ENCODE measurements around the gene FADD. TPM values are rescaled to one million over a fixed set of nuclear protein-coding genes. Genes with fewer than 3 reads are reported as not detected.
A peak's percentile ranks its signal among the peaks of the same experiment; 100 is the strongest.

FADD gene, protein sequence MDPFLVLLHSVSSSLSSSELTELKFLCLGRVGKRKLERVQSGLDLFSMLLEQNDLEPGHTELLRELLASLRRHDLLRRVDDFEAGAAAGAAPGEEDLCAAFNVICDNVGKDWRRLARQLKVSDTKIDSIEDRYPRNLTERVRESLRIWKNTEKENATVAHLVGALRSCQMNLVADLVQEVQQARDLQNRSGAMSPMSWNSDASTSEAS
- polyA plus RNA-seq (2012; ENCODE audit: insufficient read depth, insufficient read length) = 34.2 TPM

DNA sequence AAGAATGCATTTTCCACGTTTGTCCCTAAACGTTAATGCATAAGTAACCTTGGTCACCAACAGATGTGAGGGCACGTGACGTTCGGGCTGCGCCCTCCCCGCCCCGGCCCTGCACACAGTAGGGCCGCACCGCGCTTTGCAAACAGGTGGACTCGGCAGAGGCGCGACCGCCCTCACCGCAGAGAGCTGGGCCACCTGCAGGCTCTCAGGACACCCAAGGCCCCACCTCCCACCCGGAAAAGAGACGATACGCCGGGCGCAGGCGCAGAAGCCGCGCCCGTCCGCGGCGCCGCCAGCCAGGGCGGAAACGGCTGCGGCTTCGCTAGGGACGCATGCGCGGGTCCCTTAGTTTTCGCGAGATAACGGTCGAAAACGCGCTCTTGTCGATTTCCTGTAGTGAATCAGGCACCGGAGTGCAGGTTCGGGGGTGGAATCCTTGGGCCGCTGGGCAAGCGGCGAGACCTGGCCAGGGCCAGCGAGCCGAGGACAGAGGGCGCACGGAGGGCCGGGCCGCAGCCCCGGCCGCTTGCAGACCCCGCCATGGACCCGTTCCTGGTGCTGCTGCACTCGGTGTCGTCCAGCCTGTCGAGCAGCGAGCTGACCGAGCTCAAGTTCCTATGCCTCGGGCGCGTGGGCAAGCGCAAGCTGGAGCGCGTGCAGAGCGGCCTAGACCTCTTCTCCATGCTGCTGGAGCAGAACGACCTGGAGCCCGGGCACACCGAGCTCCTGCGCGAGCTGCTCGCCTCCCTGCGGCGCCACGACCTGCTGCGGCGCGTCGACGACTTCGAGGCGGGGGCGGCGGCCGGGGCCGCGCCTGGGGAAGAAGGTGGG, at the start of gene FADD:
Gene FADD (plus strand): TSS at position 377 of the 831 bp plus-strand sequence. CDS start 164 bp downstream, at position 541.
- peak; percentile 91 for DNase-seq (ENCODE audit: low read depth, low spot score)
- H3K4me3 ChIP-seq (ENCODE audit: low read length) = peak within 1 kb of the TSS; percentile 90

DNA sequence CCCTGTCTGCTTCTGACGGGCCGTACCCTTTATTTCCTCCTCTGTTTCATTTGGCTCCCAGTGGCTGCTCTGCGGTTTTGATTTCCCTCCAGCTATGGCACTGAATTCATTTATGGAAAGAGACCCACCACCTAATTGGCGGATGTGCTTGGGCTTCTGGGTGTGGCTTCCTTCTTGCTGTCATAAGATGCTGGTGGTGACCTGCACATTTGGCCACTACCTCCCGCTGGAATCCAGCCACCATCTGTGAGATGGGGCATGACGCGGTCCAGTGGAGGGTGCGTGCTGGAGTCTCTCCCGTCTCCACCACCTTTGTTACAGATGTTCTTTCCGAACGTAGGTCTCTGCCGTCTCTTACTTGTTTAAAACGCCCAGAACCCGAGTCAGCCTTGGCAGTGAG, 47.7 kb upstream of the FADD start:
- no peak overlapping the region for H3K4me3 ChIP-seq (ENCODE audit: low read length)
- no peak for DNase-seq (ENCODE audit: low read depth, low spot score)

DNA sequence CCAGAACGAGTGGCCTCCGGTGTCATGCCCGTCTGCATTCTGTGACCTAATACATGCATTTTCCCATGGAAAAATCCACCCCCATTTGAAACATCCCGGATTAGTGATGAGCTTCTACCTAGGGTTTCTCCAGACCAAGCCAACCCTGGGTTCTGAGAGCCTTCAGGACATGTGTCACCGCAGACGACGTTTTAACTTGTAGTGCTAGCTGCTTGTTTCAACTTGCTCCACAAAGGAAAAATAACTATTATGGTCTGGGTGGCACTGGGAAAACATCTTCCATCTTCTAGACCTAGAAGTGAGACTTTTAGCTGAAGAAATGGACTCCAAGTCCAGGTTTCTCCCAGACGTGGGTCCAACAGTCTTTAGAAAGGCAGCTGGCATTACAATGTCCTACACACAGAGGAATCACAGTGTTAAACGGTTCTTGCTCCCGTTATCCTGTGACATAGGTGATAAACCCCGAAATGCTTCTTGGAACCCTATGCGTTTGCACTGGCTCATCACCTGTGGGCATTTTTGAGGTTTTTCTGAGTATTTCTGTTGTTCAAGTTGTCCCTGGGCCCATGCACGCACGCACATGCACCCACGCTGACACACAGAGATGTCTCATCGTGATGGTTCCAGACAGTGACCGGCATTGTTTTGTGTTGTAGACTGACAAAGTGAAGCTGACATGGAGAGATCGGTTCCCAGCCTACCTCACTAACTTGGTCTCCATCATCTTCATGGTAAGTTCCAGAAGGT, 46.6 kb upstream of the FADD start:
- no peak overlapping the region for H3K4me3 ChIP-seq (ENCODE audit: low read length)
- no peak for DNase-seq (ENCODE audit: low read depth, low spot score)

DNA sequence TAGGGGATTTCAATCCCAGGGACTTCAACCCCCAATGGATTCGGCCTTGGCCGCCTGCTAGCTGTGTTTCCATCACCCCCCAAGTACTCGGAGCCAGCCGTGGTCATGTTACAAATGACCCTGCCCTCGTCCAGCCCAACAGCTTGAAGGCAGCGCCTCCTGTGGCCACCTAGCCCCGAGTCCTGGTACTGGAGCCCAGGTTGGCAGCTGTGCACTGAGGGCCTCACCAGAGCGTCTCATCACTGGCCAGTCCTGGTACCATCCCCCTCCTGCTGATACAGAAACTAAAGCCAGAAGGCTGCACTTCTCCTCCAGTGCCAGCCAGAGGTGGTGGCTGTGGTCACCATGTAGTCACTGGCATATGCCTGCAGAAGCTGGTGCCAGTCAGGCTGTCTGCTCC, 44.9 kb upstream of the FADD start:
- no peak overlapping the region for H3K4me3 ChIP-seq (ENCODE audit: low read length)
- DNase-seq (ENCODE audit: low read depth, low spot score) = no peak

DNA sequence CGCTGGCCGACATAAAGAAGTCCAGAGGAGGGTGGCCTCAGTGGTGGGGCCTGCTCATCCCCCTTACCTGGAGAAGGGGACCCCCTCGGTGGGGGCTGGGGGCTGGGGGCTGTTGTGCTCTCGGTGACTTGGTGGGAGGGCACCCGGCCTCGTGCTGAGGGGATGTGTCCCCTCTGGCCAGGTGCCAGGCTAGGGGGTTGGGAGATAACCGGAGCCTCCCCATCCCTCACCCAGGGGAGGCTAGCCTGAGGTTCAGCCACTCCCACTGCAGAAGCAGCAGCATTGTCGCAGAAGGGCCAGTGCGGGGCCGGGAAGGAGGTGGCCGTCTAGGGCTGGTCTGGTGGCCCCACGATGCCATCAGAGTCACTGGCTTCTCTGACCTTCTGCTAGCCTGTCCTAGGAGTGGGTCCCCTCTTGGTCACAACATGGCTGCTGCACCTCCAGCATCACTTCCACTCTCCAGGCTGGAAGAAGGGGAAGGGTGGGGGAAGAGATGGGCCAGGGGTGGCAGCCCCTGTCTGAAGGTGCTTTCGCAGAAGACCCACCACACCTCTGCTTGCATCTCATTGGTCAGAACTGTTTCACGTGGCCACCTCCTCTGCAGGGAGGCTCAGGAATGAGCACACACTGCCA, 44.2 kb upstream of the FADD start:
- no peak for DNase-seq (ENCODE audit: low read depth, low spot score)
- H3K4me3 ChIP-seq (ENCODE audit: low read length) = no peak overlapping the region

DNA sequence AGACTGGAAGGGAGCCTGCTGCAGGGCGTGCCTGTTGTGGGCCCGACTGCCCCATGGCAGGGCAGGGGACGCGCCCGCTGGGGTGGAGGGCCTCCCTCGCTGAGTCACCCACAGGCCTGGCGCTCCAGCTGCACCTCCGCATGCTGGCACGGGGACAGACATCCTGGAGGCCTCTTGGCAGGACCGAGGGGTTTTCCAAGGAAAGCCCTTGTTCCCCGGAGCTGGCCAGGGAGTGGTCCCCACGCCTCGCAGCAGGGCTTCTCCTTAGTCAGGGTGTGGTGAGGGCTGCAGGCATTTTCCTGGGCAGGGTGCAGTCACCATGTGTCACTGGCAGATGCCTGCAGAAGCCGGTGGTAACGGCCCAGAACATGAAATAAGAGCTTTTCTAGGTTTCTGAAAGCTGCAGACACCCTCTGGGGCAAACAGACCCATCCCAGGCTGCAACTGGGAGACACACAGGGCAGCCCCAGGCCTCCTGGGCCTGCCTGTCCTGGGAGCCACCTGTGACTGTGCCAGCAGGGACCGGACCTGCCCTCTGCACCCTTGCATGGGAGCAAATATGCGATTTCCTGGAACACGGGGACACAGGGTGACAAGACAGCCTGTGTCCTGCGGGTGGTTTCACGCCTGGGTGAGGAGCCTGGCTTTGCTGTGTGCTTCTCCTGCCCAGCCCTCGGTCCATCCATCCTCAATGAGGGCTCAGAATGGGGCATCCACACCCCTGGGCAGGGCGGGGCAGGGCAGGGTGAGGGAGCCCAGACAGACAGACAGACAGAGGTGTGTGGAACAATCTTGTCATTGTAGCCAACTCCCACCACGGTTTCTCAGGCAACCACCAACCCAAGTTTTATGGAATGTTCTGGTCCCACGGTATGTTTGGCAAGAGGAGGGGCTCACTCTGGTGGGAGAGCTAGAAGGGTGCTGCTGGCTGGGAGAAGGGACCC, 43.2 kb upstream of the FADD start:
- no peak overlapping the region for H3K4me3 ChIP-seq (ENCODE audit: low read length)
- DNase-seq (ENCODE audit: low read depth, low spot score) = no peak

DNA sequence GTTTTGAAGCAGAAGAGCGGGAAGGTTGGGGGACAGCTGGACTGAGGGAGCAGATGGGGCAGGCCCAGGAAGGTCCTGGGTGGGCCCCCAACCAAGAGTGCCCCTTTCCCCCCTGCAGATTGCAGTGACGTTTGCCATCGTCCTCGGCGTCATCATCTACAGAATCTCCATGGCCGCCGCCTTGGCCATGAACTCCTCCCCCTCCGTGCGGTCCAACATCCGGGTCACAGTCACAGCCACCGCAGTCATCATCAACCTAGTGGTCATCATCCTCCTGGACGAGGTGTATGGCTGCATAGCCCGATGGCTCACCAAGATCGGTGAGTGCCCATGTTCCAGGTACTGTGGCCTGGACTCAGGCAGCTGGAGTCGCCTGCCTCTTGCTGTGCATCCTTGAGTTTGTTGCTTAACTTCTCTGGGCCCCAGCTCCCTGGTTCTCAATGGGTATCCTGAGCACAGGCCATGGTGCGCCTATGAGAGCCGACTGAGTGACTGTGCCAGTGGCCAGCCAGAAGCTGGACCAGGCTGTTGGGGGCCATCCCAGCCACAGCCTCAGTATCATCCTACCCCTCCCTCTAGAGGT, 42.0 kb upstream of the FADD start:
- no peak for DNase-seq (ENCODE audit: low read depth, low spot score)
- no peak overlapping the region for H3K4me3 ChIP-seq (ENCODE audit: low read length)

DNA sequence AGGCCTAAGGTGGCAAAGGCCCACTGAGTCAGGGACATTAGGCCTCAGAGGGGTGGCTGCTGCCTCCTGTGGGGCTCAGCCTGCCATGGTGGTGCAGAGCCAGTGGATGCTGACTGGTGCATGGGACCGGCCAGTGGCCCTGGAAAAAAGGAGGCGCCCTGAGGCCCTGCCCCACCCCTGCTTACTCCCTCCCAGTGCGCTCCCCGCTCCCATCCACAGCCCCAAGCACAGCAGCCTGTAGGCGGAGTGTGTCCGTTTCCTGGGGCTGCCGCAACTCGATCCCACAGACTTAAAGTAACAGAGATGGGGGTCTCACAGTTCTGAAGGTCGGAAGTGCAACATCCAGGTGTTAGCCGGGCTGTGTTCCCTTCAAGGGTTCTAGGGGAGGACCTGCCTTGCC, 38.4 kb upstream of the FADD start:
- no peak overlapping the region for H3K4me3 ChIP-seq (ENCODE audit: low read length)
- no peak for DNase-seq (ENCODE audit: low read depth, low spot score)

DNA sequence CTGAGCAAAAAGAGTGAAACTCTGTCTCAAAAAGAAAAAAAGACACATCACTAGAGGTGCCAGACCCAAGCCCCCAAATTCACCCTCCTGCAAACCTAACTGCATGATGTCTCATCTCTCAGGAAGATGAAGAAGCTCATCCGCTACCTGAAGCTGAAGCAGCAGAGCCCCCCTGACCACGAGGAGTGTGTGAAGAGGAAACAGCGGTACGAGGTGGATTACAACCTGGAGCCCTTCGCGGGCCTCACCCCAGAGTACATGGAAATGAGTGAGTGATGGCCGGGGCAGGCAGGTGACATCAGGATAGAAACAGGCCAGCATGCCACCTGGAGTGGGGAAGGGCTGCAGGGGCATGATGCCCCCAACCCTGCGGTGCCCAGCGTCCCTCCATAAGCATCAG, 36.0 kb upstream of the FADD start:
- DNase-seq (ENCODE audit: low read depth, low spot score) = no peak

DNA sequence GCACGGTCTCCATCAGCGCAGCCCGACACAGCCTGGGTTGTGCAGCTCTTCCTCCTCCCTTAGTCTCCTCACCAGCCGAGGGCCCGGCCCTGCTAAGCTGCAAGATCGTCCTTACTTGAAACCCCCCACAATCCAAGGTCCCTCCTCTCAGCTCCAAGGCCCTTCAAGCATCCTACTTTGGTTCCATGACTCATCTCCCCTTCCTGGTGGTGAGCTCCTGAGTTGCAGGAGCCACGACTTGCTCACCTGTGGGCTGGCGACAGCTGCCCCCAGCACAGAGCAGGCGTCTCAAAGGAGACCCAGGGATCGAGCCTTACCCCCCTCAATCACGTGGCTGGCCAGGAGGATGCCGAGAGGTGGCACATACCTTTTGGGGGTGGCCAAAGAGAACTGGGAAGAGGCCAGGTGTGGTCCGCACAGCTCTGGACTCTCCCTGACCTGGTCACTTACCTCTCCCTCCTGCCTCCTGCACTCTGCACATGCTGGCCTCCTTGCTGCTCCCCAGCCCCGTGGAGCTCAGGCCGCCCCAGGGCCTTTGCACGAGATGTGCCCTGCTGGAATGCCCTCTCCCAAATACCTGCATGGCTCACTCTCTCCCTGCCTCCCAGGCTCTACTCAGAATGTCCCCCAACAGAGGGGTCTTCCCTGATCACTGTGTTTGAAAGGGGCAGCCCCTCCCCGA, 35.2 kb upstream of the FADD start:
- H3K4me3 ChIP-seq (ENCODE audit: low read length) = no peak overlapping the region
- no peak for DNase-seq (ENCODE audit: low read depth, low spot score)

More for the DNA sequence above, 36.0 kb upstream of the FADD start:
- no peak overlapping the region for H3K4me3 ChIP-seq (ENCODE audit: low read length)

DNA sequence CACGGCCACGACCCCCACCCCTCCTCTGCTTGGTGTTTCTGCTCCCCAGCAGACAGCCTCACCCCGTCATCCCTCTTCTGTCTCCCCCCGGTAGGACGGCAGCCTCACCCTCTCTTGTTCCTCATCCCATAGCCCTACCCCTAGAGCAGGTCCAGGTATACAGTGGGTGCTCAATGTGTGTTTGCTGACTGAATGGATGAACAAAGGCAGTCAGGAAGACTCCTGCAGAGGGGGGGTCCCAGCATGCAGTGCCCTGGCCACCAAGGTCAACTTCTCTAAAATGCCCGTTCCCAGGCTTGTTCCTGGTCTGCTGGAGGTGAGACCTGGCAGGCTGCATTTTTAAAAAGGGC, 34.7 kb upstream of the FADD start:
- DNase-seq (ENCODE audit: low read depth, low spot score) = no peak
- no peak overlapping the region for H3K4me3 ChIP-seq (ENCODE audit: low read length)

DNA sequence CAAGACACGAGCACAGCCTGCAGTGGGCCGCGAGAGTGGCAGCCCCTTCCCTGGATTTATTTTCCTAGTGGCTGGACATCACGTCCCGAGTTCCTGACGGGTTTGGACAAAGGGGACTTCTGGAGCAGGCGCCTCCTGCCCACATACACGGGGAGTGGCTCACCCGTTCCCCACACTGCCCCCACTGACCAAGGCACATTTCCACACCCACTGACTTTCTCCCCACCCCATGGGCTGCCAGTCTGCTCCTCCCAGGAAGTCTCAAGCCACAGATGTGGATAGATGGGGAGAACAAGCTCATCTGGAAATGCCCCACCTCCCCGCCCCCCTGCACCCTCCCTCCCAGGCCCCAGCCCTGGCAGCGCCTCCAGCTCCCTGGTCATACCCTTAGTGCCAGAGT, 34.0 kb upstream of the FADD start:
- no peak overlapping the region for H3K4me3 ChIP-seq (ENCODE audit: low read length)
- DNase-seq (ENCODE audit: low read depth, low spot score) = no peak

DNA sequence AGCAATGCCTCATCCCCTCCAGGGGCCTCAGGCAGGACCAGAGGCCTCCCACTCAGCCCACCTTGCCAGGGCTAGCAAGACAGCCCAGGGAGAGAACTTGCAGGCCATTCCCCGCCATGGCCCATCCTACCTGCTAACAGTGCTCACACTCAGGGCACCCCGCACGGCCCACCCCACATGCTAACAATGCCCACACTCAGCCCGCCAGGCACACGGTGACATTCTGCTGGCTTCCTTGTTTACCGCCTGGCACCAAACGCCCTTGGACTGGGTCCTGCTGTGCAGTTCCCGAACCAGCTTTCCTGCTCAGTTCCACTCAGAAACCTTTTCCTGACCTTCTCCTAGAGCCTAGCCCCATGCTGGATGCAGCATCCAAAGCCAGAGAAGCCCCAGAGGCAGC, 33.5 kb upstream of the FADD start:
- no peak overlapping the region for H3K4me3 ChIP-seq (ENCODE audit: low read length)
- no peak for DNase-seq (ENCODE audit: low read depth, low spot score)

DNA sequence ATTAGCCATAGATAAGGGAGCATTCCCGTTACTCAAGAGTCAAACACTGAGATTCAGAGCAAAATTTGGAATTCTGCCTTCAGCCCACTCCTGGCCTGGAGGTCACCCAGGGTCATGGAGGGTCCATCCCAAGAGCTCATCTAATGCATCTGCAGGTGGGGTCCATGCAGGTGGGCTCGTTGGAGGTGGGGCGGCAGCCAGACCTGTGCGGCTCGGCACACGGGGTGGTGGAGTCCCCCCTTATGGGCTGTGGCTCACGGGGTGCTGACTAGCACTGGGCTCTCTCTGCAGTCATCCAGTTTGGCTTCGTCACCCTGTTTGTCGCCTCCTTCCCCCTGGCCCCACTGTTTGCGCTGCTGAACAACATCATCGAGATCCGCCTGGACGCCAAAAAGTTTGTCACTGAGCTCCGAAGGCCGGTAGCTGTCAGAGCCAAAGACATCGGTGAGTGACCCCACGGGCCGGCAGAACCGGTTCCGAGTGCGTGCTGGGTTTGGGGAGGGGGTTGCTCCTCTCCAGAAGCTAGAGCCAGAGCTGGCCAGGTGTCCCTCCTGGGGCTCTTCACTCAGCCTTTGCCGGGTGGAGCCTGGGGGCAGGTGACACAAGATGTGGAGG, 32.4 kb upstream of the FADD start:
- no peak overlapping the region for H3K4me3 ChIP-seq (ENCODE audit: low read length)
- DNase-seq (ENCODE audit: low read depth, low spot score) = no peak

DNA sequence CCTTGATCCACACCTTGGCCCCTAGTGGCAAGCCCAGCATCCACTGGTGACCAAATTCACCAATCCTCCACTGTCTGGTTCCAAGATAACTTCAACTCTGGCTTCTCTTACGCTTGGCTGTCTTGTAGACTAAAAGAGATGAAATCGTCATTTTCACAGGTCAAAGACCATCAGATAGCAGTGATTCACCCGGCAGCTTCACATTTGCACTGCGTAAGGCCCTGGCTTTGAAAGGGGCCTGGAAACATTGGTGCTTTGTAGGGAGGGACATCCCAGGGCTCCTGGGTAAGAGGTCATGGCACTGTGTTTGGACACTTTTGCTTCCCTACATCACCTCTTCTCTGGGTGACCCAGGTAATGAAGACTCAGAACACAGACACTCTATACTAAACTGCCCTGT, 30.1 kb upstream of the FADD start:
- DNase-seq (ENCODE audit: low read depth, low spot score) = no peak
- no peak overlapping the region for H3K4me3 ChIP-seq (ENCODE audit: low read length)

DNA sequence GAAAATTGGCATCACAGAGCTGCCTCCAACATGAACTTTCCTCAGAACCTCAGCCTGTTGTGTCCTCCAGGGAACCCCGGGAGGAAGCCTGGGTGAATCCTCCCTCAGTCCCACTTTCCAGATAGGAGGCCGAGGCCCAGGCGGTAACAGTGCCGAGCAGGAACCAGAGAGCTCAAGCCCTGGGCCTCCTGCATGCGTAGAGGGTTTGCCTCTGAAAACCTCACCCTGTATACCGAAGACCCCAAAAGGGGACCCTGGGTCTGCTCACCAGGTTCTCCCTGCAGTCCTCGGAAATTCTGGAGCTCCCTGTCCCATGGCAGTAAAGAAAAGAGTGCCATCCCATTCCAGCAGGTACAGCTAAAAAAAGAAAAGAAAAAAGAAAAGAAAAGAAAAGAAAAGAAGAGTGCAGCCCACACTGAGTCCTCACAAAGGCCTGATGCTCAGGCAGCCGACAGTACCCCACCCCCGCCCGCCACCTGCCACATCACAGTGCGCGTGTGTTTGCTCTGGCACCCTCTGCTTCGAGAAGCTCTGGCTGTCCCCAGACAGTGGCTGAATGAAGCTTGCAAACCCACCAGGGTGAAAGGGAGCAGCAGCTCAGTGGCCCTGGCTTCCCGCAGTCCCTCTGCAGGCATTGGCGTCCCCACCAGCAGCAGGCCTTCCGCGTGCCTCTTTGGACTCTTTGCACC, 28.4 kb upstream of the FADD start:
- DNase-seq (ENCODE audit: low read depth, low spot score) = peak; percentile 2

DNA sequence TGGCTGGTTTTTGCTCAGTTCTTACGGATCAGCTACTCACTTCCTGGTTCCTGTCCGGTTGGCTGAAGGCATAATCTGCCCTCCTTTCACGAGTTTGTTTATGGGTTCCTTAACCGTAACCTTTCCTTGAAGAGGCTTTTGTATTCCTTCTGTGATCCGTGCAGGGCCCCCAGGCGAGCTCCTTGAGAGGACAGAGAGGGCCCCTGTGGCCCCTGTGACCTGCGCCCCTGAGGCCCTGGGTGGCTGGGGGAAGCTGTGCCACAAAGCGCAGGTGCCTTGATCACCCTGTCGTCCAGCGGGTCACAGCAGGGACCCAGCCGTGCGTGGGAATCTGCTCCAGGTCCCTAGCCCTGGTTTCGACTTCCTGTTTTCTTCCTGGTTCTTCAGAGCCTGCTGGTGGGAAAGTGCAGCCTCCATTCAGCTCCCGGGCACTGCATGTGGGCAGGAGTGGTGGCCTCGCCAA, 27.8 kb upstream of the FADD start:
- H3K4me3 ChIP-seq (ENCODE audit: low read length) = no peak overlapping the region
- DNase-seq (ENCODE audit: low read depth, low spot score) = no peak

More for the DNA sequence above, 28.4 kb upstream of the FADD start:
- no peak overlapping the region for H3K4me3 ChIP-seq (ENCODE audit: low read length)

Data from Jurkat, Clone E6-1 (cell line).